ENCODE results near the gene NLRC5. TPM values are rescaled to one million over a fixed set of nuclear protein-coding genes. Genes with fewer than 3 reads are reported as not detected.
A peak's percentile ranks its signal among the peaks of the same experiment; 100 is the strongest.
"Not testable (repeated sequence)": the region's sequence is repeated elsewhere in the genome, so short reads cannot be mapped to it uniquely, and the experiment has no call there.

Gene NLRC5
- total RNA-seq, 1 donor = 52.1 TPM

GRCh38 chr16:57061084-57061905 lies 71.9 kb downstream of the NLRC5 start:
- H3K4me2 ChIP-seq (ENCODE audit: insufficient read depth, low read length) = no peak overlapping the region
- no peaks in the 10 kb centered on the region for H3K9me3 ChIP-seq (ENCODE audit: low read depth, low read length)
- H3K4me3 ChIP-seq (ENCODE audit: insufficient read depth, low read length) = no peak overlapping the region
- H3K36me3 ChIP-seq (ENCODE audit: insufficient read depth, low read length) = peaks cover 29% of the 10 kb centered on the region
- no peaks in the 10 kb centered on the region for H3K79me2 ChIP-seq (ENCODE audit: insufficient read depth, low read length)
- peak; percentile 91 for DNase-seq (ENCODE audit: insufficient read length, low spot score, missing footprints)
- H3K27ac ChIP-seq (ENCODE audit: low read depth, low read length) = peak overlapping the region; percentile 64
- no peaks in the 10 kb centered on the region for H4K20me1 ChIP-seq (ENCODE audit: insufficient read depth, low read length)
- H3K4me1 ChIP-seq (ENCODE audit: insufficient read depth, low read length) = peaks cover 14% of the 10 kb centered on the region
- no peaks in the 10 kb centered on the region for H3K27me3 ChIP-seq (ENCODE audit: insufficient read depth, low read length)
- peak overlapping the region; percentile 59 for H2AFZ ChIP-seq (ENCODE audit: low read length)
- TF ChIP-seq, protein P1, sequence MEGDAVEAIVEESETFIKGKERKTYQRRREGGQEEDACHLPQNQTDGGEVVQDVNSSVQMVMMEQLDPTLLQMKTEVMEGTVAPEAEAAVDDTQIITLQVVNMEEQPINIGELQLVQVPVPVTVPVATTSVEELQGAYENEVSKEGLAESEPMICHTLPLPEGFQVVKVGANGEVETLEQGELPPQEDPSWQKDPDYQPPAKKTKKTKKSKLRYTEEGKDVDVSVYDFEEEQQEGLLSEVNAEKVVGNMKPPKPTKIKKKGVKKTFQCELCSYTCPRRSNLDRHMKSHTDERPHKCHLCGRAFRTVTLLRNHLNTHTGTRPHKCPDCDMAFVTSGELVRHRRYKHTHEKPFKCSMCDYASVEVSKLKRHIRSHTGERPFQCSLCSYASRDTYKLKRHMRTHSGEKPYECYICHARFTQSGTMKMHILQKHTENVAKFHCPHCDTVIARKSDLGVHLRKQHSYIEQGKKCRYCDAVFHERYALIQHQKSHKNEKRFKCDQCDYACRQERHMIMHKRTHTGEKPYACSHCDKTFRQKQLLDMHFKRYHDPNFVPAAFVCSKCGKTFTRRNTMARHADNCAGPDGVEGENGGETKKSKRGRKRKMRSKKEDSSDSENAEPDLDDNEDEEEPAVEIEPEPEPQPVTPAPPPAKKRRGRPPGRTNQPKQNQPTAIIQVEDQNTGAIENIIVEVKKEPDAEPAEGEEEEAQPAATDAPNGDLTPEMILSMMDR (IDR thresholded peaks at IDR 0.05; ENCODE audit: extremely low read depth, low read depth, low read length) = no peak

- Histone ChIP-seq H3K27me3 (ENCODE audit: insufficient read depth, low read length) (no peaks in the 10 kb centered on the region), H3K36me3 (ENCODE audit: insufficient read depth, low read length) (peaks cover 27% of the 10 kb centered on the region), H3K4me3 (ENCODE audit: insufficient read depth, low read length) (no peak overlapping the region), H3K9me3 (ENCODE audit: low read depth, low read length) (no peaks in the 10 kb centered on the region), H3K4me2 (ENCODE audit: insufficient read depth, low read length) (no peak overlapping the region), H4K20me1 (ENCODE audit: insufficient read depth, low read length) (no peaks in the 10 kb centered on the region), H2AFZ (ENCODE audit: low read length) (no peak overlapping the region), H3K4me1 (ENCODE audit: insufficient read depth, low read length) (peaks cover 14% of the 10 kb centered on the region), H3K27ac (ENCODE audit: low read depth, low read length) (no peak overlapping the region), H3K79me2 (ENCODE audit: insufficient read depth, low read length) (no peaks in the 10 kb centered on the region)
- TF ChIP-seq, protein P1 (IDR thresholded peaks at IDR 0.05; ENCODE audit: extremely low read depth, low read depth, low read length) = no peak
- DNase-seq (ENCODE audit: insufficient read length, low spot score, missing footprints) = peak; percentile 14
These were observed 73.0 kb downstream of the NLRC5 start for GRCh38 chr16:57062329-57062728.

GRCh38 chr16:57063189-57063588 lies 73.8 kb downstream of the NLRC5 start:
- H3K27me3 ChIP-seq (ENCODE audit: insufficient read depth, low read length); H3K79me2 ChIP-seq (ENCODE audit: insufficient read depth, low read length); H3K27ac ChIP-seq (ENCODE audit: low read depth, low read length); H3K9me3 ChIP-seq (ENCODE audit: low read depth, low read length); H3K4me3 ChIP-seq (ENCODE audit: insufficient read depth, low read length); H2AFZ ChIP-seq (ENCODE audit: low read length); DNase-seq (ENCODE audit: insufficient read length, low spot score, missing footprints); H3K4me2 ChIP-seq (ENCODE audit: insufficient read depth, low read length); H4K20me1 ChIP-seq (ENCODE audit: insufficient read depth, low read length): not testable (repeated sequence)
- Histone ChIP-seq H3K36me3 (ENCODE audit: insufficient read depth, low read length) (peaks cover 30% of the 10 kb centered on the region), H3K4me1 (ENCODE audit: insufficient read depth, low read length) (peaks cover 14% of the 10 kb centered on the region)

DNA sequence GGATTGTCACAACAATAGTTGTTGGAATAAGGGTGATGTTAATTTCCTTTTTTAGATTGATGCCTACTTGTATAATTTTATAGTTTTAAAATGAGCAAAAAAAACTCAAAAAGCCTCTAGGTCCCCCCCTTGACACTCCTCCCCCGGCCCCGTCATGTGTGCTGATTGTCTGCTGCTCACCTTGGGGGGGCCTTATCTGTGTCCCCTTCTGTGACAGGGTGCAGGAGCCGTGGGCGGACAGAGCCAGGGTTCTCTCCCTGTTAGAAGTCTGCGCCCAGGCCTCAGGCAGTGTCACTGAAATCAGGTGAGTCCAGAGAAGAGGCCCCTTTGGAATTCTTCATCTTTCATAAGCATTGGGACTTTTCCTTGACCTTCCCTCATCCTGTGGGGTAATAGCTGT lies 75.6 kb downstream of the NLRC5 start:
- Histone ChIP-seq H3K4me2 (ENCODE audit: insufficient read depth, low read length) (no peak overlapping the region), H3K79me2 (ENCODE audit: insufficient read depth, low read length) (no peaks in the 10 kb centered on the region), H3K27ac (ENCODE audit: low read depth, low read length) (no peak overlapping the region), H3K4me3 (ENCODE audit: insufficient read depth, low read length) (no peak overlapping the region), H3K36me3 (ENCODE audit: insufficient read depth, low read length) (peaks cover 29% of the 10 kb centered on the region), H3K4me1 (ENCODE audit: insufficient read depth, low read length) (peaks cover 14% of the 10 kb centered on the region), H3K9me3 (ENCODE audit: low read depth, low read length) (no peaks in the 10 kb centered on the region), H3K27me3 (ENCODE audit: insufficient read depth, low read length) (no peaks in the 10 kb centered on the region), H2AFZ (ENCODE audit: low read length) (no peak overlapping the region), H4K20me1 (ENCODE audit: insufficient read depth, low read length) (no peaks in the 10 kb centered on the region)
- DNase-seq (ENCODE audit: insufficient read length, low spot score, missing footprints) = peak; percentile 23
- TF ChIP-seq, protein P1 (IDR thresholded peaks at IDR 0.05; ENCODE audit: extremely low read depth, low read depth, low read length) = no peak

Measured in osteoblast (primary cell).